Measurements from ENCODE around the gene ZSCAN5C. TPM values are rescaled to one million over a fixed set of nuclear protein-coding genes. Genes with fewer than 3 reads are reported as not detected.
A peak's percentile ranks its signal among the peaks of the same experiment; 100 is the strongest.
"Not testable (repeated sequence)": the region's sequence is repeated elsewhere in the genome, so short reads cannot be mapped to it uniquely, and the experiment has no call there.

Gene ZSCAN5C, protein sequence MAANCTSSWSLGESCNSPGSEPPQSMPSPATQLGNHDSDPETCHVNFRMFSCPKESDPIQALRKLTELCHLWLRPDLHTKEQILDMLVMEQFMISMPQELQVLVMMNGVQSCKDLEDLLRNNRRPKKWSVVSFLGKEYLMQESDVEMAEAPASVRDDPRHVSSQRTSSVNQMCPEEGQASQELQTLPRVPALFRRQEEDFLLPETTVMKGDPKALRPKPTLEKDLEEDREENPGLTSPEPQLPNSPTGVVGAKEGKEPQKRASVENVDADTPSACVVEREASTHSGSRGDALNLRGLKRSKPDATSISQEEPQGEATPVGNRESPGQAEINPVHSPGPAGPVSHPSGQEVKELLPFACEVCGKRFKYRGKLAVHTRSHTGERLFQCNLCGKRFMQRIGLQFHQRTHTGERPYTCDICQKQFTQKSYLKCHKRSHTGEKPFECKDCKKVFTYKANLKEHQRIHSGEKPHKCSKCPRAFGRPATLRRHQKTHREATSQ
- total RNA-seq = not detected
- long read RNA-seq = 0 reads

DNA sequence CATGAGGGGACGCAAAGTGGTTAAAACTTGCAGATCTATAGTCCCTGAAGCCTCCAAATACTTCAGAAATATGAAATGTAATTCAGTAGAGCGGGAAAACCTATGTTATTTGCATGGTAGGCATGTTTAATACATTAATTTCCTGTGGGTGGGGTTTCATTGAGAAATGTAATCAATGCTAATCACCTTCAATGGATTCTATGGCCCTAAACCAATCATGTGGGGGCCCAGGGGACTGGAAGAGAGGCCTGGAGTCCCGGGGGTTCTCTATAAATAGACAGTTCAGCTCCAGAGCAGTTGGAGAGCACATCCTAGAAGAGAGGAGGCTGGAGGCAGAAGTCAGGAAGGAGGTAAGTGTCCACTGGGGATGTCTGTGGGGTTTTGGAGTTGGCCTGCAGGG is at the start of gene ZSCAN5C:
Gene ZSCAN5C, plus strand, starts transcription at position 301 of the 400 bp plus-strand sequence. CDS start 3,641 bp downstream, outside the sequence.
- intact Hi-C loops (cut with DNase I, micrococcal nuclease) = no loop called here
- no peak for DNase-seq
- no peak for ATAC-seq

DNA sequence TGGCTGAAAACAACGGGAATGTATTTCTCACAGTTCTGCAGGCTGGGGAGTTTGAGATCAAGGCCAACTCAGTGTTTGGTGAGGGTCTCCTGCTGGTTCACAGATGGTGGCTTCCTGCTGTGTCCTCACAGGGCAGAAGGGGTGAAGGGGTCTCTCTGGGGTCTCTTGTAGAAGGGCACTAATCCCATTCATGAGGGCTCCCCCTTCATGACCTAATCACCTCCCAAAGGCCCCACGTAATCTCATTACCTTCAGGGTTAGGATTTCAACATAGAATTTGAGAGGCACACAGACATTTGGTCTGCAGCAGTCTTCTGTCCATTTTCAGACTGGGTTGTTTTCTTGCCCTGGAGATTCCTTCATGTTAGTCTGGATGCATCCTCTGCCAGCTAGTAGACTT is 49.4 kb upstream of the ZSCAN5C start:
- intact Hi-C loops (cut with DNase I, micrococcal nuclease) = no loop called here
- ATAC-seq (no peak), DNase-seq (no peak)

DNA sequence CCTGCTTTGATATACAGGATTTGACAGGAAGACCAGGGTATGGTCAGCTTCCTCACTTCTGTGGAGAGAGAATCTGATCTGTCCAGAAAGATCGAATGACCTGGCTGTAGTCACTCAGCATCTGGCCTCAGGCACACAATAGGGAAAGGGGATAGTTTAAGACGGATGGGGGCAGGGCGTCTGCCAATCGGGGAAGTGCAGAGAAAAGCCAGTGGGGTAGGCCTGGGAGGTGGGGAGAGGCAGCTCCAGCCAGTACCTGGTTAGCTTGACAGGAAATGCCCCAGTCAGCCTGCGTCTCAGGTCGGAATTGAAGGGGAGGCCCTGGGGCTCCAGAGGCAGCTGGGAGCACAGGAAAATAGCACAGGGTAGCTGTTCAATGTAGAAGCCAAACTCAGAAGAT is 48.6 kb upstream of the ZSCAN5C start:
- DNase-seq = no peak
- intact Hi-C loops (cut with DNase I, micrococcal nuclease) = no loop called here
- ATAC-seq = no peak

DNA sequence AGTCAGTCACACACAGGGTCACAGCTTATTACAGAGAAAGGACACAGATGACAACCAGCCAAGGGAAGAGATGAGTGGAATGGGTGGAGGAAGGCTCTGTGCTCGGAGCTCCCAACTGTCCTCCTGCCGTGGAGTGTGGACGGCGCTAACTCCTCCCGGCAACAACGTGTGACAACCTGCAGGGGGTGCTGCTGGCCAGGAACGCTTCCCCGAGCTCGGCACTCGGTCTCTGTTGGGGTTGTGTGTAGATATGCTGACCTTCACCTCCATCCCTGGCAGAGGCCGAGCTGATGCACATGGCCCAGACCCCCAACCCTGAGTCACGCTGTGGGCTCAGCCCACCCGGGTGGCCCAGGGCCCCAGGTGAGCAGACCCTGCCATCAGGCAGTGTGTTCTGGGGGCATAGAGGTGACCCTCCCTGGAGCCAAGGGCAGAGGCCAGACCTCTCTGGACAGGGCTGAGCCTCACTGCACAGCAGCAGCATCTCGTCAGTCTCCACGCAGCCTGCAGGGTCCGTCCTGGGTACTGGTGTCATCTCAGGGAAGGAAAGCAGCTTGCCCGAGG is 46.9 kb upstream of the ZSCAN5C start:
- DNase-seq = no peak
- intact Hi-C loops (cut with DNase I, micrococcal nuclease) = no loop called here
- peak; percentile 49 for ATAC-seq

DNA sequence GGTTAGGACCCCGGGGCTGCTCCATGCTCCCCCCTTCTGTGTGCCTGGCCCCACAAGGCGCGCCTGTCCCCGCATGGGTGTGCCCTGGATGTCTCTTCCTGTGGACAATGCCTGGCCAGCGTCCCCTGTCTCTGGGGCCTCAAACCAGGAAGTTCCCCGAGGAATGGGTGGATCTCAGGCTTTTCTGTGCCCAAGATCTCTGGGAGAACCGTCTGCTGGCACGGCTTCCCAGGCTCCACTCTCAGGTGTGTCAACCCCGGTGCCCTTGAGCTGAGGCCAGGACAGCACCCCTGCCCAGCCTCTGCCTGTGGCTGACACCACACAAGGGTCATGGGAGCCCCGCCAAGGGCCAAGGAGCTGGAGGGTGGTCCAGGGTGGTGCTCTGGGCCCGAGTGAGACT is 45.3 kb upstream of the ZSCAN5C start:
- intact Hi-C loops (cut with DNase I, micrococcal nuclease) = no loop called here

DNA sequence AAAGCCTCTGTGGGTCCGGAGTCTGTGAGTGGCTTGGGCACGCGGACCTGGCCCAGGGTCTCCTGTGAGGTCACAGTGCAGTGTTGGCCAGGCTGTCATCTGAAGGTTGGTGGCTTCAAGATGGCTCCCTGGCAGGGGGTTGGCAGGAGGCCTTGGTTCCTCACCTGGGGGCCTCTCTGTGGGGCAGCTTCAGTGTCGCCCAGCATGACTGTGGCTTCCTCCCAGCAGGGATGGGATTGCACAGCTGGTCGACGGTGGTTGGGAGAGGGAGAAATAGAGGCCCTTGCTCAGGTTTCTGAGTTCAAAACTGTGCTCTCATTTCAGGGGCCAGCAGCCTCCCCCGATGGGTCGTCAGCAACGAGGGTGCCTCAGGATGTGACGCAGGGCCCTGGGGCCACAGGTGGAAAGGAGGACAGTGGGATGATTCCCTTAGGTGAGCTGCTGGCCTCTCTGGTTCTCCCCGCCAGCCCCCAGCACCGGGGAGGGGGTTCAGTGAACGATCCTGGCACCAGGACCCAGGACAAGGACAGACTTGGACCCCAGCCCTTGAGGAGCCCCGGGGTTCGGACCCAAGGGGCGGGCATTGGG is 43.8 kb upstream of the ZSCAN5C start:
- no peak for ATAC-seq
- intact Hi-C loops (cut with DNase I, micrococcal nuclease) = no loop called here
- no peak for DNase-seq

More for the DNA sequence above, 45.3 kb upstream of the ZSCAN5C start:
- peak; percentile 87 for ATAC-seq
- DNase-seq = peak; percentile 54 to 63

DNA sequence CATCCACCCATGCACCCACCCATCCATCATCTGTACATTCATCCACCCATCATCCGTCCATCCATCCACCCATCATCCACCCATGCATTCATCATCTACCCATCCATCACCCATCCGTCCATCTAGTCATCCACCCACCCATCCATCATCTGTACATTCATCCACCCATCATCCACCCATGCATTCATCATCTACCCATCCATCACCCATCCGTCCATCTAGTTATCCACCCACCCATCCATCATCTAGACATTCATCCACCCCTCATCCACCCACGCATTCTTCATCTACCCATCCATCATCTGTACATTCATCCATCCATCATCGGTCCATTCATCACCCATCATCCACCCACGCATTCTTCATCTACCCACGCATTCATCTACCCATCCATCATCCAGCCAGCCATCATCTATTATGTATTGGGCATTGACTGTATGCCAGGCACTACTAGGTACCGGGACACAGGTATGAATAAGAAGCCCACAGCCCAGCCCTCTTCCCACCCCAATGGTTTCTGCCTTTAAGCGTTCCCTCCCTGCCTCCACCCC is 43.0 kb upstream of the ZSCAN5C start:
- ATAC-seq (no peak), DNase-seq (no peak)
- intact Hi-C loops (cut with DNase I, micrococcal nuclease) = no loop called here

DNA sequence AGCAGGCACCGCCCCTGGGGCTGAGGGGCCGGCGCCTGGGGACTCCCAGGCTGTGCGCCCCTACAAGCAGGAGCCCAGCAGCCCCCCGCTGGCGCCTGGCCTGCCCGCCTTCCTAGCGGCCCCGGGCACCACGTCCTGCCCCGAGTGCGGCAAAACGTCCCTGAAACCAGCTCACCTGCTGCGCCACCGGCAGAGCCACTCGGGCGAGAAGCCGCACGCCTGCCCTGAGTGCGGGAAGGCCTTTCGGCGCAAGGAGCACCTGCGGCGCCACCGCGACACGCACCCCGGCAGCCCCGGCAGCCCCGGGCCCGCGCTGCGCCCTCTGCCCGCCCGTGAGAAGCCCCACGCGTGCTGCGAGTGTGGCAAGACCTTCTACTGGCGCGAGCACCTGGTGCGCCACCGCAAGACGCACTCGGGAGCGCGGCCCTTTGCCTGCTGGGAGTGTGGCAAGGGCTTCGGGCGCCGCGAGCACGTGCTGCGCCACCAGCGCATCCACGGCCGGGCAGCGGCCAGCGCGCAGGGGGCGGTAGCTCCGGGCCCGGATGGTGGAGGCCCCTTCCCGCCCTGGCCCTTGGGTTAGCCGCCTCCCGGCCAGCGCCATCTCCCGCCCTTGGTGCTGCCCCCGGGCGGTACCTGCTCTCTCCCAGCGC is 42.3 kb upstream of the ZSCAN5C start:
- no peak for ATAC-seq
- intact Hi-C loops (cut with DNase I, micrococcal nuclease) = no loop called here
- DNase-seq = no peak

DNA sequence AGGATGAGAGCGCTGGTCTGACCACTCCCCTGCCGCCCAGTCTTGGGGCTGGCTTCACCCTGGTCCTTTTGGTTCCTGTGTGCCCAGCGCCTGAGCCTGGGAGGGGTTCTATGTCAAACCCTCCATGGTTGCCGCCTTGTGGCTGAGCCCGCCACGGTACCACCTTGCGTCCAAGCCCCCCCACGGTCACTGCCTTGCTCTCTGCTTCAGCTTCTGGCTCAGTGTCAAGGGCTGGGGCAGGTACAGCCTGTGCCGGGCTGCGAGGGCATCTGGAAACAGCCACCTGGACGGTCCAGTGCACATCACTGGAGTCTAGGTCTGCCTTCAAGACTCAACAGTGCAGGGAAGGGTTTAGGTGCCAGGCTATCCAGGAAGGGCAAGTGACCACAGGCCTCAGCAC is 40.5 kb upstream of the ZSCAN5C start:
- intact Hi-C loops (cut with DNase I, micrococcal nuclease) = no loop called here
- ATAC-seq = no peak
- DNase-seq = no peak

DNA sequence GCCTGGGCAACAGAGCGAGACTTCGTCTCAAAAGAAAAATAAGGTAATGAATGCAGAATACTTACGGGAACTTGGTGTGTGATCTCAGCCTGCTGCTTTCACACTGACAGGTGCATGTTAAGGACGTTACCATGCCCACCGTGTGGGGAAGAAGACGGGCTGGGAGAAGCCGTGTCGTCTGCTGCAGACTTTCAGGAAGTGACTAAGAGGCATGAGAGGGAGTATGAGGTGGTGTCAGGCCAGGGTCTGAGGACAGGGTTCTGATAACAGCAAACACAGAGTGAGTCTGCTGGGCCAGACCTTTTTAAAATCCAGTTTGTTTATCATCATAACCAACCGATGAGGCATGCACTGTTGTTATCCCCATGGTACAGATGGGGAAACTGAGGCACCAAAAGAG is 39.8 kb upstream of the ZSCAN5C start:
- intact Hi-C loops (cut with DNase I, micrococcal nuclease) = no loop called here
- ATAC-seq = peak; percentile 15
- DNase-seq = no peak

DNA sequence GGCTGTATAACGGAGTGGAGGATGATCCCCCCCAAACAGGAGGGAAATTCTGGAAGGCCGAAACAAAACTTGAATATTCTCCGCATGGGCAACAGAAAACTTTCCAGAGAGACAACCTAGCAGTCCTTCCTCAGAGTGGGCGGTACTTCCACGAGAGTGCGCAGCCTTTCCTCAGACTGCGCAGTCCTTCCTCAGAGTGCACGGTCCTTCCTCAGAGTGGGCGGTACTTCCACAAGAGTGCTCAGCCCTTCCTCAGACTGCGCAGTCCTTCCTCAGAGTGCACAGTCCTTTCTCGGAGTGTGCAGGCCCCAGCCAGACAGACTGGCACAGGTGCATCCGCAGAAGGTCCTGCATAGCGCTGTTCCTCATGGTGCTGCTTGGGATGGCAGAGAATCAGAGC is 39.0 kb upstream of the ZSCAN5C start:
- ATAC-seq = no peak
- DNase-seq = no peak
- intact Hi-C loops (cut with DNase I, micrococcal nuclease) = no loop called here

DNA sequence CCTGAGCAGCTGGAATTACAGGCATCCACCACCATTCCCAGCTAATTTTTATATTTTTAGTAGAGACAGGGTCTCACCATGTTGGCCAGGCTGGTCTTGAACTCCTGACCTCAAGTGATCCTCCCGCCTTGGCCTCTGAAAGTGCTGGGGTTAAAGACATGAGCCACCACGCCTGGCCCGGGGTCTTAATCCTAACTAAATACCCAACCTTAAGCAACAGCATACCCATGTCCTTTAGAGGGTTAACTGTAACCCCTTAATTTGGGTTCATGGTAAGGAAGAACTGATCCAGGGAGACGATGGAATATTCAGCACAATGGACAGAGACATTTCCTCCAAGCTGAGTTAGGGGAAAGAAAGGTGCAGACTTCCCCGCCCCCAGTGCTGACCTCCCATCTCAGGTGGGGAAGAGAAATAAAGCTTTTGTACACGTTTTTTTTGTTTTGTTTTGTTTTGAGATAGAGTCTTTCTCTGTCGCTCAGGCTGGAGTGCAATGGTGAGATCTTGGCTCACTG is 35.0 kb upstream of the ZSCAN5C start:
- no peak for DNase-seq
- ATAC-seq = no peak
- intact Hi-C loops (cut with DNase I, micrococcal nuclease) = no loop called here

DNA sequence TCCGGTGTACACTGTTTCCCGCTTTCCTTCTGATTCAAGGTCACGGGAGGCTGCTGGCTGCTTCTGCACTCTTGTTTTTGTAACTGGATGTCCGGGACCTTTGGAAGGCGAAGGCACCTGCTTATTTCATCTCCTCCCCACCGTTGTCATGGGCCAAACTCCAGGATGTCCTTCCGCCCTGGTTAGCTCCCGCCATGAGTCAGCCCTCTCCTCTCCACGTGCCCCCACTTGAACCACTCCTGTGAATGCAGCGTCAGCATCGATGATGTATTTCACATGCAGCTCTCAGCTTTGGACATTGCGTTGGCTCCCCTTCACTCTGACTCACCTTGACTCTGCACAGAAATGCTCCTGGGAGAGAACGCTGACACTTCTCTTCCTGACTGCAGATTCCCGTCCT is 31.8 kb upstream of the ZSCAN5C start:
- ATAC-seq (no peak), DNase-seq (no peak)
- intact Hi-C loops (cut with DNase I, micrococcal nuclease) = loop anchor here in 1 of 2 donors (10.0 kb wide), 1 partner anchor 95 kb away; no protein-coding TSS in a partner anchor

DNA sequence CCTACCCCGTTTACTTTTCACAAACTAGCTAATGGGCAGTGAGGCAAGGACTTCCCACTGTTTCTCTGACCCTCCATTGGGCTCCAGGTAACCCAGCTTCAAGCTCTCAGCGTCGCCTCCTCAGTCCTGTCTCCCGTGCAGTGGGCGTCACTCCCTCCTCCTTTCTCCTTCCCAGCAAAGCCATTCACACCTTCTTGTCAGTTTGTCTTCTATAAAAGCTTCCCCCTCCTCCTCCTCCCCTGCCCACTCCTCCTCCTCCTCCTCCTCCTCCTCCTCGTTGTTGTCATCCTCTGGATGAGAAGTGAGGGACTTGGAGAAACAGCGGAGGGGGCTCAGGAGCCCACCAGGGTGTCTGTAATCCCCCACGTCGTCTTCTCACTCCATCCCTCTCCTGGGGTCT is 28.0 kb upstream of the ZSCAN5C start:
- DNase-seq = no peak
- intact Hi-C loops (cut with DNase I, micrococcal nuclease) = loop anchor here in 1 of 2 donors (10.0 kb wide), 1 partner anchor 99 kb away; no protein-coding TSS in a partner anchor
- no peak for ATAC-seq

DNA sequence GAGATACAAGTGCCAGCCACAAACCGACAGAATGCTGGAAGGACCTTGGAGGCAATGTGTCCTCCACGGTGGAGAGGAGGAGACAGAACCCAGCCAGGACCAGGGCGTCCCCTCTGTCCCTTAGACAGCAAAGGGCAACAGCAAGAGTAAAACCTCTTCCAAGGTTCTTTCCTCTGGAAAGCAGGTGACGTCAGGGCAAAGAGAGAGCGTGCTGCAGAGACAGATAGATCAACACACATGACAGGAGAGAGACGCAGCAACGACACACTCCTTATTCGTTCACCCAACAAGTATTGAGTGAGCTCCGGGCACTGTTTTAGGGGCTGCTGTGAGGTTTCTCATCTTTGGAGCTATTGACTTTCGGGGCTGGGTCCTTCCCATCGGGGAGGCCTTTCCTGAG is 27.5 kb upstream of the ZSCAN5C start:
- DNase-seq = no peak
- intact Hi-C loops (cut with DNase I, micrococcal nuclease) = loop anchor here in 1 of 2 donors (10.0 kb wide), 1 partner anchor 100 kb away; no protein-coding TSS in a partner anchor
- ATAC-seq = peak; percentile 29

DNA sequence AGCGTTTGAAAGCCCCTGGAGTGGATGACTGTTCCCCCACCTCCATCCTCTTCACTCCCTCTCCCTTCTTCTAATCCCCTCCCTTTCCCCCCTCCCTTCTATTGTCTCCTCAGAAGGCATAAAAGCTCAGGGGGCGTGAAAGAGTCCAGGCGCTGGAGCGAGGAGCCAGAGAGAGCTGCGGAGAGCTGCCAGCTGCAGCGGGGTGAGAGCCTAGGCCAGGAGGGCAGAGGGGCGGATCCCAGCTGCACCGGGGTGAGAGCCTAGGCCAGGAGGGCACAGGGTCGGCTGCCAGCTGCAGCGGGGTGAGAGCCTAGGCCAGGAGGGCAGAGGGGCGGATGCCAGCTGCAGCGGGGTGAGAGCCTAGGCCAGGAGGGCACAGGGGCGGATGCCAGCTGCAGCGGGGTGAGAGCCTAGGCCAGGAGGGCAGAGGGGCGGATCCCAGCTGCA is 26.2 kb upstream of the ZSCAN5C start, which contains the start of gene GALP:
Gene GALP, plus strand, starts transcription at position 148 of the 447 bp plus-strand sequence. CDS start 1,101 bp downstream, outside the sequence.
- intact Hi-C loops (cut with DNase I, micrococcal nuclease) = loop anchor here in 1 of 2 donors (10.0 kb wide), 1 partner anchor 101 kb away; no protein-coding TSS in a partner anchor
- DNase-seq, ATAC-seq: not testable (repeated sequence)

DNA sequence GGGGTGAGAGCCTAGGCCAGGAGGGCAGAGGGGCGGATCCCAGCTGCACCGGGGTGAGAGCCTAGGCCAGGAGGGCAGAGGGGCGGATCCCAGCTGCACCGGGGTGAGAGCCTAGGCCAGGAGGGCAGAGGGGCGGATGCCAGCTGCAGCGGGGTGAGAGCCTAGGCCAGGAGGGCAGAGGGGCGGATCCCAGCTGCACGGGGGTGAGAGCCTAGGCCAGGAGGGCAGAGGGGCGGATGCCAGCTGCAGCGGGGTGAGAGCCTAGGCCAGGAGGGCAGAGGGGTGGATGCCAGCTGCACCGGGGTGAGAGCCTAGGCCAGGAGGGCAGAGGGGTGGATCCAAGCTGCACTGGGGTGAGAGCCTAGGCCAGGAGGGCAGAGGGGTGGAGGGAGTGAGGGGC is 25.8 kb upstream of the ZSCAN5C start:
- intact Hi-C loops (cut with DNase I, micrococcal nuclease) = loop anchor here in 1 of 2 donors (10.0 kb wide), 1 partner anchor 102 kb away; no protein-coding TSS in a partner anchor
- DNase-seq, ATAC-seq: not testable (repeated sequence)

DNA sequence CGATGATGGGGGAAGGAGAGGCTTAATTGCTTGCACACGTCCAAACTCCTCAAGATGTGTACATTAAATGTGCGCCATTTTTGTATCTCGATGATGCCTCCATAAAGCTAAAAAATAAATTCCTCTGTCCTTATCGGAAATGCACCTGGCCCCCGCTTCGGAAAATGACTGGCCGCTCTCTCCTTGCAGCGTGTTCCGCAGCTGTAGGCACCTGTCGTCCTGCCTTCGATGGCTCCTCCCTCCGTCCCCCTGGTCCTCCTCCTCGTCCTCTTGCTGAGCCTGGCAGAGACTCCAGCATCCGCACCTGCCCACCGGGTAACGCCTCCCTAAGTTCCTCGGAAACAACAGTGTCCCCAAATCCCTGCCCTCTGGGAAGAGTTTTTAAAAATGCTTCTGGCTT is 25.2 kb upstream of the ZSCAN5C start:
- no peak for DNase-seq
- intact Hi-C loops (cut with DNase I, micrococcal nuclease) = loop anchor here in 1 of 2 donors (10.0 kb wide), 1 partner anchor 102 kb away; no protein-coding TSS in a partner anchor
- ATAC-seq = no peak

All from left colon (tissue), 2 donors.